GM10847 (cell line): ENCODE measurements around the gene ONECUT1.

ENCODE experiments used
- POLR2A ChIP-seq: IDR thresholded peaks from 2 replicates; pipeline ENCODE4 v1.6.1; 2011; ENCODE audit not compliant: insufficient read length; ENCODE audit errors: extremely low read depth

The ONECUT1 gene

GRCh38 chr15:52790169-52790708 lies at the start of gene ONECUT1:
ONECUT1 (minus strand) TSS chr15:52790336; CDS start chr15:52789884, 452 bp downstream.
- no peak for TF ChIP-seq POLR2A

- TF ChIP-seq POLR2A, result no peak
Measured at GRCh38 chr15:52834379-52834778, 44.2 kb upstream of the ONECUT1 start.

- TF ChIP-seq POLR2A, result no peak
Measured at GRCh38 chr15:52822475-52822874, 32.3 kb upstream of the ONECUT1 start.

- no peak for TF ChIP-seq POLR2A
Measured at GRCh38 chr15:52819253-52819652, 29.1 kb upstream of the ONECUT1 start.

- TF ChIP-seq POLR2A, result no peak
Measured at GRCh38 chr15:52808996-52809395, 18.9 kb upstream of the ONECUT1 start.

- TF ChIP-seq POLR2A, result no peak
Measured at GRCh38 chr15:52808441-52808840, 18.3 kb upstream of the ONECUT1 start.

GRCh38 chr15:52806284-52806655 lies 16.1 kb upstream of the ONECUT1 start:
- TF ChIP-seq POLR2A, result no peak

GRCh38 chr15:52805351-52806283 lies 15.5 kb upstream of the ONECUT1 start:
- no peak for TF ChIP-seq POLR2A

- TF ChIP-seq POLR2A, result no peak
Measured at GRCh38 chr15:52804526-52805081, 14.5 kb upstream of the ONECUT1 start.

- TF ChIP-seq POLR2A, result no peak
Measured at GRCh38 chr15:52803467-52804306, 13.6 kb upstream of the ONECUT1 start.

- no peak for TF ChIP-seq POLR2A
Measured at GRCh38 chr15:52803108-52803466, 13.0 kb upstream of the ONECUT1 start.

- TF ChIP-seq POLR2A, result no peak
Measured at GRCh38 chr15:52802110-52802509, 12.0 kb upstream of the ONECUT1 start.

GRCh38 chr15:52801748-52802085 lies 11.6 kb upstream of the ONECUT1 start:
- TF ChIP-seq POLR2A, result no peak

GRCh38 chr15:52800828-52801747 lies 11.0 kb upstream of the ONECUT1 start:
- TF ChIP-seq POLR2A, result no peak
